AG09319 (cell line): ENCODE data around the gene LRP4.
"Not testable (repeated sequence)": the region's sequence is repeated elsewhere in the genome, so short reads cannot be mapped to it uniquely, and the experiment has no call there.

Source experiments
- DNase-seq: peaks from one replicate; pipeline ENCODE4 v3.0.0-alpha.2; 2010; ENCODE audit warnings: low read depth; ENCODE audit errors: extremely low read depth
- CTCF ChIP-seq: IDR thresholded peaks from 2 replicates; pipeline ENCODE4 v1.5.1; 2011; ENCODE audit warnings: low read depth, mild to moderate bottlenecking, inconsistent platforms, low read length, moderate library complexity

LRP4 gene

GRCh38 chr11:46936138-46937110 is 18.1 kb upstream of the LRP4 start, which contains the start of gene CSTPP1:
Gene CSTPP1 (plus strand): TSS chr11:46936761. CDS start chr11:46936806, 45 bp downstream.
- peak; percentile 81 for DNase-seq
- no peak for TF ChIP-seq CTCF

GRCh38 chr11:46930089-46930488 is 11.7 kb upstream of the LRP4 start:
- TF ChIP-seq CTCF, result no peak
- DNase-seq, result no peak

- not testable (repeated sequence) for DNase-seq
These were observed 10.4 kb upstream of the LRP4 start for GRCh38 chr11:46928701-46929100.

GRCh38 chr11:46927928-46928327 is 9.6 kb upstream of the LRP4 start:
- not testable (repeated sequence) for DNase-seq

GRCh38 chr11:46920755-46921154 is 2.4 kb upstream of the LRP4 start:
- TF ChIP-seq CTCF, result no peak
- peak; percentile 94 for DNase-seq

GRCh38 chr11:46918788-46919513 is 601 bp upstream of the LRP4 start:
- no peak for DNase-seq
- no peak for TF ChIP-seq CTCF

GRCh38 chr11:46917762-46918082 is 628 bp downstream of the LRP4 start:
- TF ChIP-seq CTCF, result no peak
- DNase-seq, result no peak

GRCh38 chr11:46917109-46917761 is 1.1 kb downstream of the LRP4 start:
- no peak for DNase-seq
- no peak for TF ChIP-seq CTCF
